CD14-positive monocyte (primary cell): ENCODE measurements around the gene CDRT4. TPM values are rescaled to one million over a fixed set of nuclear protein-coding genes. Genes with fewer than 3 reads are reported as not detected.

Experiments
- DNase-seq, 3 donors: peaks; one replicate each; pipeline ENCODE4 v3.0.0-alpha.2; 2011 to 2022
- H2AFZ ChIP-seq: 2 replicates; pipeline ENCODE4 v1.6.0; 2012; ENCODE audit warnings: mild to moderate bottlenecking, low read depth, low read length, inconsistent platforms; ENCODE audit not compliant: insufficient read depth, poor library complexity, severe bottlenecking
- H3K27ac ChIP-seq, 2 donors: 1 replicate in 1 of 2; 2 replicates in 1 of 2; pipeline ENCODE4 v1.5.1; 2012 to 2013; ENCODE audit warnings: low read length in 2 of 2, control low read depth in 1 of 2, inconsistent platforms in 1 of 2, low read depth in 1 of 2, mild to moderate bottlenecking in 1 of 2
- H3K27me3 ChIP-seq, 2 donors: one replicate each; pipeline versions ENCODE4 v1.6.0 to v1.6.1; 2011 to 2013; ENCODE audit warnings: low read length in 2 of 2; ENCODE audit not compliant: control insufficient read depth in 2 of 2, insufficient read depth in 2 of 2
- H3K36me3 ChIP-seq, 2 donors: replicated peaks in 1 of 2; 1 replicate in 1 of 2; 2 replicates in 1 of 2; pipeline versions ENCODE4 v1.5.1 to v1.6.1; 2012 to 2013; ENCODE audit warnings: low read length in 2 of 2, control low read depth in 1 of 2, inconsistent platforms in 1 of 2, mild to moderate bottlenecking in 1 of 2; ENCODE audit not compliant: insufficient read depth in 2 of 2, control insufficient read depth in 1 of 2
- H3K4me1 ChIP-seq, 2 donors: 1 replicate in 1 of 2; 2 replicates in 1 of 2; pipeline versions ENCODE4 v1.5.1 to v1.6.1; 2012 to 2013; ENCODE audit warnings: low read length in 2 of 2, control low read depth in 1 of 2, inconsistent platforms in 1 of 2, mild to moderate bottlenecking in 1 of 2, moderate library complexity in 1 of 2; ENCODE audit not compliant: insufficient read depth in 2 of 2, control insufficient read depth in 1 of 2
- H3K4me2 ChIP-seq: replicated peaks from 2 replicates; pipeline ENCODE3; 2012; ENCODE audit warnings: low read length, moderate library complexity, mild to moderate bottlenecking; ENCODE audit not compliant: poor library complexity, severe bottlenecking; ENCODE audit errors: extremely low read depth
- H3K4me3 ChIP-seq, 3 experiments: fragments of 200-600 bp in 1 of 3; sonication (generic) in 1 of 3; replicated peaks in 1 of 3; 1 replicate in 2 of 3; 2 replicates in 1 of 3; pipeline ENCODE4 v1.5.1; 2011 to 2013; ENCODE audit warnings: low read length in 3 of 3, mild to moderate bottlenecking in 3 of 3, control low read depth in 2 of 3, low read depth in 2 of 3, inconsistent platforms in 1 of 3, moderate library complexity in 1 of 3
- H3K79me2 ChIP-seq: 2 replicates; pipeline ENCODE4 v1.6.0; 2012; ENCODE audit warnings: mild to moderate bottlenecking, control low read depth, inconsistent platforms, low read length, moderate library complexity; ENCODE audit not compliant: insufficient read depth
- H3K9ac ChIP-seq: 2 replicates; pipeline ENCODE4 v1.6.0; 2017; ENCODE audit warnings: low read length, mild to moderate bottlenecking; ENCODE audit not compliant: insufficient read depth, poor library complexity, severe bottlenecking
- H3K9me3 ChIP-seq, 2 donors: replicated peaks in 1 of 2; 1 replicate in 1 of 2; 2 replicates in 1 of 2; pipeline versions ENCODE4 v1.5.1 to v1.6.1; 2012 to 2013; ENCODE audit warnings: low read length in 2 of 2, control low read depth in 1 of 2; ENCODE audit not compliant: control insufficient read depth in 1 of 2, insufficient read depth in 1 of 2
- H4K20me1 ChIP-seq: 2 replicates; pipeline ENCODE4 v1.6.0; 2012; ENCODE audit warnings: mild to moderate bottlenecking, low read length, control low read depth, moderate library complexity; ENCODE audit not compliant: insufficient read depth
- H3K27ac Mint-ChIP-seq, 7 donors: one replicate each; pipeline ENCODE4 v1.8.0; 2020; ENCODE audit warnings: mild to moderate bottlenecking in 7 of 7, mixed read lengths in 7 of 7, moderate library complexity in 6 of 7, inconsistent platforms in 2 of 7
- H3K27me3 Mint-ChIP-seq, 3 donors: one replicate each; pipeline ENCODE4 v1.8.0; 2021 to 2022; ENCODE audit warnings: low read depth in 3 of 3, mild to moderate bottlenecking in 3 of 3, mixed read lengths in 3 of 3, moderate library complexity in 3 of 3, inconsistent platforms in 1 of 3
- H3K36me3 Mint-ChIP-seq, 2 donors: one replicate each; pipeline ENCODE4 v1.8.0; 2020; ENCODE audit warnings: mixed read lengths in 2 of 2, inconsistent platforms in 1 of 2, mild to moderate bottlenecking in 1 of 2
- H3K4me1 Mint-ChIP-seq: one replicate; pipeline ENCODE4 v1.8.0; 2020; ENCODE audit warnings: mild to moderate bottlenecking, mixed read lengths
- H3K4me3 Mint-ChIP-seq, 2 donors: one replicate each; pipeline ENCODE4 v1.8.0; 2020; ENCODE audit warnings: mild to moderate bottlenecking in 2 of 2, mixed read lengths in 2 of 2, moderate library complexity in 1 of 2
- H3K9me3 Mint-ChIP-seq, 7 donors: one replicate each; pipeline ENCODE4 v1.8.0; 2020 to 2022; ENCODE audit warnings: mixed read lengths in 7 of 7, mild to moderate bottlenecking in 6 of 7, moderate library complexity in 6 of 7, inconsistent platforms in 2 of 7
- WGBS: methylation state at CpG from one replicate; pipeline ENCODE4 v1.1.5; 2013; ENCODE audit warnings: missing lambda C conversion rate; ENCODE audit not compliant: insufficient coverage; 5-methylcytosine and 5-hydroxymethylcytosine counted together
- intact Hi-C, 2 donors: fragments of 100-400 bp; cut with micrococcal nuclease; formaldehyde crosslinking; loops; one replicate each; pipeline versions ENCODE4 v1.15.0 to v1.15.1; 2023
- polyA plus RNA-seq, 3 donors: library from polyadenylated mRNA; depleted of rRNA in 1 of 3; unstranded in 2 of 3; stranded (reverse) in 1 of 3; fragments of 300-500 nt in 2 of 3; fragments of >200 nt in 1 of 3; fragmentation: Illumina TruSeq in 2 of 3; gene quantifications; 1 replicate in 2 of 3; 2 replicates in 1 of 3; pipeline ENCODE4 v1.2.3, GENCODE V29; 2012 to 2021
- TF ChIP-seq, protein P1 (sequence below): fragments of 200-600 bp; IDR thresholded peaks from one replicate; pipeline ENCODE4 v1.8.0; 2022; ENCODE audit warnings: antibody characterized with exemption, mild to moderate bottlenecking

The CDRT4 gene
- polyA plus RNA-seq, 3 donors, result 0.34 to 0.71 TPM; not detected in 1

DNA sequence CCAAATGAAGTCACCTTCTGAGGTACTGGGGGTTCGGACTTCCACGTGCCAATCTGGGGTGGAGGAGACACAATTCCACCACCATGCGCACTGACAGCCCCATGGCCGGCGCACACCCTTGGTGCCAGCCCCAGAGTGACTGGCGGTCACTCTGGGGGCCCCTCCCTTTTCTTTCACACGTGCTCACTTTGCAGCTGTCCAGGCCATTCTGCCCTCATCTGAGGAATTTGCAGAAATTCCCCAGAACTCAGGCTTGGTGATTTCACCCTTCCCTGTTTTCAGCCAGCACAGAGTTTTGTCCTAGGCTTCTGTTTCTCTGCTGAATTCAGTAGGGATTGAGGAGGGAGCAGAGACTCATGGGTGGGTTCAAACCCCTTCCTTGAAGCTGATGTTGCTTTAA is 54.8 kb downstream of the CDRT4 start:
- Histone ChIP-seq H3K9ac (no peak overlapping the region), H3K9me3 (no peaks in the 10 kb centered on the region), H3K4me1 (peaks cover 14% of the 10 kb centered on the region in 2 donors), H3K4me3 (no peak overlapping the region), H3K36me3 (no peaks in the 10 kb centered on the region), H3K27ac (no peak overlapping the region), H3K27me3 (no peaks in the 10 kb centered on the region), H4K20me1 (no peaks in the 10 kb centered on the region), H2AFZ (no peak overlapping the region), H3K4me2 (no peak overlapping the region), H3K79me2 (no peaks in the 10 kb centered on the region)
- H3K9me3 Mint-ChIP-seq, result peaks cover 0 to 2% (median 0%) of the 10 kb centered on the region in 7 donors
- peaks cover 21% of the 10 kb centered on the region for H3K4me1 Mint-ChIP-seq
- 83% methylated on average over 4 of the region's 7 CpGs for WGBS
- H3K27ac Mint-ChIP-seq, result no peak overlapping the region
- TF ChIP-seq, protein P1, sequence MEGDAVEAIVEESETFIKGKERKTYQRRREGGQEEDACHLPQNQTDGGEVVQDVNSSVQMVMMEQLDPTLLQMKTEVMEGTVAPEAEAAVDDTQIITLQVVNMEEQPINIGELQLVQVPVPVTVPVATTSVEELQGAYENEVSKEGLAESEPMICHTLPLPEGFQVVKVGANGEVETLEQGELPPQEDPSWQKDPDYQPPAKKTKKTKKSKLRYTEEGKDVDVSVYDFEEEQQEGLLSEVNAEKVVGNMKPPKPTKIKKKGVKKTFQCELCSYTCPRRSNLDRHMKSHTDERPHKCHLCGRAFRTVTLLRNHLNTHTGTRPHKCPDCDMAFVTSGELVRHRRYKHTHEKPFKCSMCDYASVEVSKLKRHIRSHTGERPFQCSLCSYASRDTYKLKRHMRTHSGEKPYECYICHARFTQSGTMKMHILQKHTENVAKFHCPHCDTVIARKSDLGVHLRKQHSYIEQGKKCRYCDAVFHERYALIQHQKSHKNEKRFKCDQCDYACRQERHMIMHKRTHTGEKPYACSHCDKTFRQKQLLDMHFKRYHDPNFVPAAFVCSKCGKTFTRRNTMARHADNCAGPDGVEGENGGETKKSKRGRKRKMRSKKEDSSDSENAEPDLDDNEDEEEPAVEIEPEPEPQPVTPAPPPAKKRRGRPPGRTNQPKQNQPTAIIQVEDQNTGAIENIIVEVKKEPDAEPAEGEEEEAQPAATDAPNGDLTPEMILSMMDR, result no peak
- intact Hi-C loops, result no loop called here
- no peak overlapping the region for H3K4me3 Mint-ChIP-seq
- no peak for DNase-seq
- peaks cover 0 to 5% (median 3%) of the 10 kb centered on the region in 3 donors for H3K27me3 Mint-ChIP-seq
- no peaks in the 10 kb centered on the region for H3K36me3 Mint-ChIP-seq

DNA sequence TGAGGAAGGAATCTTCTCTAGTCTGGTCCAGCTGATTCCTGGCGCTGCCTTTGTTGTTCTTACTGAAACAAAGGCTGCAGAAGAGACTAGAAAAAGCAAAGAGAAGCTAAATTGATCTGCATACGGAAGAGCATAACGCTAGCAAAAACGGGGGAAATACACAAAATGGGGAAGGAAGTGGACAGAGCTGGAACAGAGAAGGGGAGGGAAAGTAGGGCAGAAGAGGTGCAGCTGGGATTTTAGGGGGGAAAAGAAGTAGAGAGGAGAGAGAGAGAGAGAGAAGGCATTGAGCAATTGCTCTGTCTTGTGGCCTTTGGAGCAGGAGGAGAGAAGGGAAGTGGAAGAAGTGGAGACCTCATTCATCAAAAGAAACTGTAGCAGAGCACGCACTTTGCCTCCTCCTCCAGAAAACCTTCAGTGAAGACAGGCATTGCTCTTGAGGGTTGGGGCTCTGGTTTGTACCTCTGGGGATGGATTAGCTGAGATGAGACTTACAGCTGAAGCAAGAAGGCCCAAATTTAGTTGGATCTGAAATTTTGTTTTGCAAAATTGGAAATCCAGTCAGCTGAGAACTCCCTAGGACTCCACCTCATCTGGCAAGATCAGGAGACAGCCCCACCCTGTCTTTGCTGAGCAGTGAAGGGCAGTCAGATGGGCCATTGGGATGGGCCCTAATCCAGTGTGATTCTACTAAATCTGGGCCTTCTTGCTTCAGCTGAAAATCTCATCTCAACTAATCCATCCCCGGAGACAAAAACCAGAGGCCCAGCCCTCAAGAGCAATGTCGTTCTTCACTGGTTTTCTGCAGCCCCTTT is 55.8 kb downstream of the CDRT4 start:
- H3K9ac ChIP-seq, result peak overlapping the region; percentile 15
- peak in 2 of 3 donors; percentile 0 to 4 for DNase-seq
- peaks cover 21% of the 10 kb centered on the region for H3K4me1 Mint-ChIP-seq
- H3K79me2 ChIP-seq, result no peaks in the 10 kb centered on the region
- H4K20me1 ChIP-seq, result no peaks in the 10 kb centered on the region
- no peaks in the 10 kb centered on the region for H3K27me3 ChIP-seq
- peak overlapping the region in 4 of 7 donors; percentile 19 to 68 (median 48) for H3K27ac Mint-ChIP-seq
- peaks cover 0 to 2% (median 0%) of the 10 kb centered on the region in 7 donors for H3K9me3 Mint-ChIP-seq
- peaks cover 0 to 5% (median 3%) of the 10 kb centered on the region in 3 donors for H3K27me3 Mint-ChIP-seq
- H2AFZ ChIP-seq, result no peak overlapping the region
- no peaks in the 10 kb centered on the region for H3K36me3 ChIP-seq
- intact Hi-C loops, result no loop called here
- peak overlapping the region in 1 of 2 donors; percentile 31 for H3K27ac ChIP-seq
- H3K4me3 ChIP-seq, result no peak overlapping the region
- H3K4me1 ChIP-seq, result peaks cover 14% of the 10 kb centered on the region in 2 donors
- H3K9me3 ChIP-seq, result no peaks in the 10 kb centered on the region
- peak overlapping the region; percentile 56 to 68 for H3K4me3 Mint-ChIP-seq
- no peaks in the 10 kb centered on the region for H3K36me3 Mint-ChIP-seq
- 31% methylated on average over 6 of the region's 7 CpGs for WGBS
- H3K4me2 ChIP-seq, result peak overlapping the region; percentile 37
- TF ChIP-seq, protein P1, result no peak
